K562 (cell line): ENCODE results near the gene TRPV6. TPM values are rescaled to one million over a fixed set of nuclear protein-coding genes. Genes with fewer than 3 reads are reported as not detected.
A peak's percentile ranks its signal among the peaks of the same experiment; 100 is the strongest.

Source experiments
- CBFA2T2 ChIP-seq: fragments of 450-650 bp; conservative IDR thresholded peaks from 2 replicates; pipeline ENCODE4 v1.6.1; 2017; ENCODE audit warnings: mild to moderate bottlenecking
- FOXM1 ChIP-seq, 2 experiments: fragments of 450-650 bp in 1 of 2; sonication (generic) in 1 of 2; formaldehyde crosslinking in 1 of 2; IDR thresholded peaks; 2 replicates each; pipeline versions ENCODE4 v1.6.1 to v1.9.0; 2017 to 2022; ENCODE audit warnings: low read depth in 2 of 2, mild to moderate bottlenecking in 2 of 2, missing genetic modification reagents in 1 of 2, moderate library complexity in 1 of 2
- IRF2 ChIP-seq: sonication (generic); formaldehyde crosslinking; IDR thresholded peaks from 2 replicates; pipeline ENCODE4 v1.8.1; 2022; ENCODE audit warnings: mild to moderate bottlenecking, missing genetic modification reagents
- NFIC ChIP-seq: fragments of 450-650 bp; IDR thresholded peaks from 2 replicates; pipeline ENCODE4 v1.6.1; 2017; ENCODE audit warnings: mild to moderate bottlenecking, inconsistent platforms
- PTRF ChIP-seq: fragments of 450-650 bp; IDR thresholded peaks from 2 replicates; pipeline ENCODE4 v1.6.1; 2016; ENCODE audit warnings: mild to moderate bottlenecking, missing genetic modification characterization, missing compliant biosample characterization
- RAD21 ChIP-seq, 2 experiments: fragments of 250-450 bp in 1 of 2; fragments of 450-650 bp in 1 of 2; sonication (Bioruptor Pico) in 1 of 2; formaldehyde crosslinking in 1 of 2; IDR thresholded peaks in 1 of 2; conservative IDR thresholded peaks in 1 of 2; 2 replicates each; pipeline versions ENCODE4 v1.4.0 to v1.8.0; 2020 to 2022; ENCODE audit warnings: mild to moderate bottlenecking in 2 of 2, moderate library complexity in 1 of 2
- RCOR1 ChIP-seq, 2 experiments: IDR thresholded peaks; 2 replicates each; pipeline ENCODE4 v1.6.1; 2012; ENCODE audit warnings: low read depth in 2 of 2, low read length in 2 of 2, borderline replicate concordance in 1 of 2, improper control_type of control experiment in 1 of 2
- polyA plus RNA-seq, 8 experiments: library from polyadenylated mRNA; depleted of rRNA in 4 of 8; stranded (reverse) in 5 of 8; unstranded in 3 of 8; fragments of >200 nt; fragmentation: Nextera tagmentation in 2 of 8; fragmentation: Illumina TruSeq in 1 of 8; extraction: Ambion mirVana in 2 of 8; extraction: Trizol in 1 of 8; gene quantifications; 2 replicates each; pipeline versions ENCODE4 v1.2.1 to v1.2.3, GENCODE V29; 2011 to 2014; ENCODE audit warnings: inconsistent platforms in 1 of 8, missing spikeins in 1 of 8
- total RNA-seq, 7 experiments: library from RNA; depleted of rRNA in 6 of 7; stranded (reverse); fragments of >200 nt in 6 of 7; fragmentation: Illumina TruSeq in 2 of 7; extraction: Trizol in 2 of 7; gene quantifications; 2 replicates each; pipeline versions ENCODE4 v1.2.1 to v1.2.3, GENCODE V29; 2011 to 2021; ENCODE audit warnings: low replicate concordance in 1 of 7
- TF ChIP-seq, protein P1 (sequence below): fragments of 250-450 bp; sonication (Bioruptor Pico); IDR thresholded peaks from 2 replicates; pipeline ENCODE4 v1.8.0; 2021; ENCODE audit warnings: moderate library complexity, mild to moderate bottlenecking, inconsistent platforms
- TF ChIP-seq, protein P2 (sequence below): sonication (generic); formaldehyde crosslinking; IDR thresholded peaks from 2 replicates; pipeline ENCODE4 v1.8.0; 2022; ENCODE audit warnings: missing genetic modification reagents, mild to moderate bottlenecking, moderate library complexity, borderline replicate concordance
- TF ChIP-seq, protein P3 (sequence below): IDR thresholded peaks from 2 replicates; pipeline ENCODE4 v1.6.1; 2011; ENCODE audit warnings: borderline replicate concordance, low read depth, mild to moderate bottlenecking, moderate library complexity, low read length; ENCODE audit not compliant: insufficient read depth, poor library complexity, severe bottlenecking
- TF ChIP-seq, protein P4 (sequence below), 3 experiments: IDR thresholded peaks in 2 of 3; conservative IDR thresholded peaks in 1 of 3; 2 replicates each; pipeline ENCODE4 v1.5.1; 2011 to 2012; ENCODE audit warnings: low read length in 3 of 3, mild to moderate bottlenecking in 3 of 3, control low read depth in 2 of 3, improper control_type of control experiment in 1 of 3, inconsistent platforms in 1 of 3, low read depth in 1 of 3, mixed read lengths in 1 of 3, moderate library complexity in 1 of 3; ENCODE audit not compliant: insufficient read depth in 2 of 3
- TF ChIP-seq, protein P5 (sequence below): fragments of 200-800 bp; sonication (Bioruptor generic); IDR thresholded peaks from 2 replicates; pipeline ENCODE4 v1.6.1; 2016; ENCODE audit warnings: missing genetic modification characterization, missing compliant biosample characterization
- TF ChIP-seq, protein P6 (sequence below): sonication (generic); formaldehyde crosslinking; IDR thresholded peaks from 2 replicates; pipeline ENCODE4 v1.8.0; 2022; ENCODE audit warnings: mild to moderate bottlenecking, missing genetic modification reagents

The TRPV6 gene
- total and polyA plus RNA-seq, 9 of the 15 experiments (the other 6 are each of a cell fraction or from before 2014, with no cell fraction given), result 0.04 to 0.36 (median 0.11) TPM

DNA sequence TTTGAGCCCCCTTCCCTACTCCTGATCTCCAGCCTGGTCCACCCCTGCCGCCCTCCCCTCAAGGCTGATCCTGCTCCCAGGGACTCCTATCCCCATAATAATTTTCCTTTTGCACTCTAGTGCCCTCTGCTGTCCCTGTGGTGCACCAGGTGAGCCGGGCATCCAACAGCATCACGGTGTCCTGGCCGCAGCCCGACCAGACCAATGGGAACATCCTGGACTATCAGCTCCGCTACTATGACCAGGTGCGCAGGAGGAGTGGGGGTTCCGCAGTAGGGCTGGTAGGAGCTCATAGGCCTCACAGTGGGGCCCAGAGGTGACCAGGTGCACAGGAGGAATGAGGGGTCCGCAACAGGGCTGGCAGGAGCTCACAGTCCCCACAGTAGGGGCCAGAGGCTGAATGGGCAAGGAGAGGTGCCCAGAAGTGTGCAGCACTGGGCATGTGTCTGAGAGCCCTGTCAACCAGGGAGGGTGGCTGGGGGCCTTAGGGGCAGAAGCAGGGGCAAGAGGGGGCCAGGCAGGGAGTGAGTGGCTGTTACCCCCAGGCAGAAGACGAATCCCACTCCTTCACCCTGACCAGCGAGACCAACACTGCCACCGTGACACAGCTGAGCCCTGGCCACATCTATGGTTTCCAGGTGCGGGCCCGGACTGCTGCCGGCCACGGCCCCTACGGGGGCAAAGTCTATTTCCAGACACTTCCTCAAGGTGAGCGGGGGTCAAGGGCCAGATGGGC lies 19.0 kb downstream of the TRPV6 start (continued):
- TF ChIP-seq, protein P1, sequence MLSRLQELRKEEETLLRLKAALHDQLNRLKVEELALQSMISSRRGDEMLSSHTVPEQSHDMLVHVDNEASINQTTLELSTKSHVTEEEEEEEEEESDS, result no peak
- TF ChIP-seq, protein P2, sequence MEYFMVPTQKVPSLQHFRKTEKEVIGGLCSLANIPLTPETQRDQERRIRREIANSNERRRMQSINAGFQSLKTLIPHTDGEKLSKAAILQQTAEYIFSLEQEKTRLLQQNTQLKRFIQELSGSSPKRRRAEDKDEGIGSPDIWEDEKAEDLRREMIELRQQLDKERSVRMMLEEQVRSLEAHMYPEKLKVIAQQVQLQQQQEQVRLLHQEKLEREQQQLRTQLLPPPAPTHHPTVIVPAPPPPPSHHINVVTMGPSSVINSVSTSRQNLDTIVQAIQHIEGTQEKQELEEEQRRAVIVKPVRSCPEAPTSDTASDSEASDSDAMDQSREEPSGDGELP (CRISPR knock-in tag), result peak; percentile 35; the same call in 1 of the 2 replicates
- TF ChIP-seq, protein P3, sequence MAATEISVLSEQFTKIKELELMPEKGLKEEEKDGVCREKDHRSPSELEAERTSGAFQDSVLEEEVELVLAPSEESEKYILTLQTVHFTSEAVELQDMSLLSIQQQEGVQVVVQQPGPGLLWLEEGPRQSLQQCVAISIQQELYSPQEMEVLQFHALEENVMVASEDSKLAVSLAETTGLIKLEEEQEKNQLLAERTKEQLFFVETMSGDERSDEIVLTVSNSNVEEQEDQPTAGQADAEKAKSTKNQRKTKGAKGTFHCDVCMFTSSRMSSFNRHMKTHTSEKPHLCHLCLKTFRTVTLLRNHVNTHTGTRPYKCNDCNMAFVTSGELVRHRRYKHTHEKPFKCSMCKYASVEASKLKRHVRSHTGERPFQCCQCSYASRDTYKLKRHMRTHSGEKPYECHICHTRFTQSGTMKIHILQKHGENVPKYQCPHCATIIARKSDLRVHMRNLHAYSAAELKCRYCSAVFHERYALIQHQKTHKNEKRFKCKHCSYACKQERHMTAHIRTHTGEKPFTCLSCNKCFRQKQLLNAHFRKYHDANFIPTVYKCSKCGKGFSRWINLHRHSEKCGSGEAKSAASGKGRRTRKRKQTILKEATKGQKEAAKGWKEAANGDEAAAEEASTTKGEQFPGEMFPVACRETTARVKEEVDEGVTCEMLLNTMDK, result peak; percentile 78
- TF ChIP-seq RCOR1 (IDR thresholded peaks at IDR 0.05; ENCODE audit: borderline replicate concordance in 1 of 2, low read depth in 2 of 2, low read length in 2 of 2) (peak in 1 of 2 experiments; percentile 73; a peak in 1 of 4 replicates), PTRF (tag) (no peak), IRF2 (CRISPR knock-in tag) (0 out of 2 replicates have a peak, but pooled peaks have one; percentile 37), FOXM1 (IDR thresholded peaks at IDR 0.05; ENCODE audit: low read depth) (no peak), FOXM1 (CRISPR knock-in tag; IDR thresholded peaks at IDR 0.05; ENCODE audit: low read depth) (no peak), NFIC (no peak), RAD21 (CRISPR knock-in tag; conservative IDR thresholded peaks at IDR 0.05 in 1 of 2, IDR thresholded peaks at IDR 0.05 in 1 of 2) (peak; percentile 70 to 72), CBFA2T2 (no peak)
- TF ChIP-seq, protein P4, sequence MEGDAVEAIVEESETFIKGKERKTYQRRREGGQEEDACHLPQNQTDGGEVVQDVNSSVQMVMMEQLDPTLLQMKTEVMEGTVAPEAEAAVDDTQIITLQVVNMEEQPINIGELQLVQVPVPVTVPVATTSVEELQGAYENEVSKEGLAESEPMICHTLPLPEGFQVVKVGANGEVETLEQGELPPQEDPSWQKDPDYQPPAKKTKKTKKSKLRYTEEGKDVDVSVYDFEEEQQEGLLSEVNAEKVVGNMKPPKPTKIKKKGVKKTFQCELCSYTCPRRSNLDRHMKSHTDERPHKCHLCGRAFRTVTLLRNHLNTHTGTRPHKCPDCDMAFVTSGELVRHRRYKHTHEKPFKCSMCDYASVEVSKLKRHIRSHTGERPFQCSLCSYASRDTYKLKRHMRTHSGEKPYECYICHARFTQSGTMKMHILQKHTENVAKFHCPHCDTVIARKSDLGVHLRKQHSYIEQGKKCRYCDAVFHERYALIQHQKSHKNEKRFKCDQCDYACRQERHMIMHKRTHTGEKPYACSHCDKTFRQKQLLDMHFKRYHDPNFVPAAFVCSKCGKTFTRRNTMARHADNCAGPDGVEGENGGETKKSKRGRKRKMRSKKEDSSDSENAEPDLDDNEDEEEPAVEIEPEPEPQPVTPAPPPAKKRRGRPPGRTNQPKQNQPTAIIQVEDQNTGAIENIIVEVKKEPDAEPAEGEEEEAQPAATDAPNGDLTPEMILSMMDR (IDR thresholded peaks at IDR 0.05 in 2 of 3, conservative IDR thresholded peaks at IDR 0.05 in 1 of 3; ENCODE audit: insufficient read depth in 2 of 3, low read depth in 1 of 3, low read length in 3 of 3), result peak; percentile 82 to 88 (median 85)
- TF ChIP-seq, protein P5, sequence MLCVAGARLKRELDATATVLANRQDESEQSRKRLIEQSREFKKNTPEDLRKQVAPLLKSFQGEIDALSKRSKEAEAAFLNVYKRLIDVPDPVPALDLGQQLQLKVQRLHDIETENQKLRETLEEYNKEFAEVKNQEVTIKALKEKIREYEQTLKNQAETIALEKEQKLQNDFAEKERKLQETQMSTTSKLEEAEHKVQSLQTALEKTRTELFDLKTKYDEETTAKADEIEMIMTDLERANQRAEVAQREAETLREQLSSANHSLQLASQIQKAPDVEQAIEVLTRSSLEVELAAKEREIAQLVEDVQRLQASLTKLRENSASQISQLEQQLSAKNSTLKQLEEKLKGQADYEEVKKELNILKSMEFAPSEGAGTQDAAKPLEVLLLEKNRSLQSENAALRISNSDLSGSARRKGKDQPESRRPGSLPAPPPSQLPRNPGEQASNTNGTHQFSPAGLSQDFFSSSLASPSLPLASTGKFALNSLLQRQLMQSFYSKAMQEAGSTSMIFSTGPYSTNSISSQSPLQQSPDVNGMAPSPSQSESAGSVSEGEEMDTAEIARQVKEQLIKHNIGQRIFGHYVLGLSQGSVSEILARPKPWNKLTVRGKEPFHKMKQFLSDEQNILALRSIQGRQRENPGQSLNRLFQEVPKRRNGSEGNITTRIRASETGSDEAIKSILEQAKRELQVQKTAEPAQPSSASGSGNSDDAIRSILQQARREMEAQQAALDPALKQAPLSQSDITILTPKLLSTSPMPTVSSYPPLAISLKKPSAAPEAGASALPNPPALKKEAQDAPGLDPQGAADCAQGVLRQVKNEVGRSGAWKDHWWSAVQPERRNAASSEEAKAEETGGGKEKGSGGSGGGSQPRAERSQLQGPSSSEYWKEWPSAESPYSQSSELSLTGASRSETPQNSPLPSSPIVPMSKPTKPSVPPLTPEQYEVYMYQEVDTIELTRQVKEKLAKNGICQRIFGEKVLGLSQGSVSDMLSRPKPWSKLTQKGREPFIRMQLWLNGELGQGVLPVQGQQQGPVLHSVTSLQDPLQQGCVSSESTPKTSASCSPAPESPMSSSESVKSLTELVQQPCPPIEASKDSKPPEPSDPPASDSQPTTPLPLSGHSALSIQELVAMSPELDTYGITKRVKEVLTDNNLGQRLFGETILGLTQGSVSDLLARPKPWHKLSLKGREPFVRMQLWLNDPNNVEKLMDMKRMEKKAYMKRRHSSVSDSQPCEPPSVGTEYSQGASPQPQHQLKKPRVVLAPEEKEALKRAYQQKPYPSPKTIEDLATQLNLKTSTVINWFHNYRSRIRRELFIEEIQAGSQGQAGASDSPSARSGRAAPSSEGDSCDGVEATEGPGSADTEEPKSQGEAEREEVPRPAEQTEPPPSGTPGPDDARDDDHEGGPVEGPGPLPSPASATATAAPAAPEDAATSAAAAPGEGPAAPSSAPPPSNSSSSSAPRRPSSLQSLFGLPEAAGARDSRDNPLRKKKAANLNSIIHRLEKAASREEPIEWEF (CRISPR knock-in tag), result no peak
- TF ChIP-seq, protein P6, sequence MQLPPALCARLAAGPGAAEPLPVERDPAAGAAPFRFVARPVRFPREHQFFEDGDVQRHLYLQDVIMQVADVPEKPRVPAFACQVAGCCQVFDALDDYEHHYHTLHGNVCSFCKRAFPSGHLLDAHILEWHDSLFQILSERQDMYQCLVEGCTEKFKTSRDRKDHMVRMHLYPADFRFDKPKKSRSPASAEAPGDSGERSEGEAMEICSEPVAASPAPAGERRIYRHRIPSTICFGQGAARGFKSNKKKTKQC (CRISPR knock-in tag), result 0 out of 2 replicates have a peak, but pooled peaks have one; percentile 8
